Right cardiac atrium (tissue), 5 donors: ENCODE data around the gene ZNF611. TPM values are rescaled to one million over a fixed set of nuclear protein-coding genes. Genes with fewer than 3 reads are reported as not detected.
"Not testable (repeated sequence)": the region's sequence is repeated elsewhere in the genome, so short reads cannot be mapped to it uniquely, and the experiment has no call there.

ENCODE experiments used
- ATAC-seq, 2 donors: fragments of 200-7000 bp; cut with Tn5 transposase; one replicate each; pipeline versions ENCODE4 v1.8.0 to v1.9.1; 2020; ENCODE audit warnings: moderate library complexity in 2 of 2, mild to moderate bottlenecking in 1 of 2
- DNase-seq, 3 donors: peaks; one replicate each; pipeline ENCODE4 v3.0.0-alpha.2; 2020
- H3K27ac ChIP-seq: one replicate; pipeline ENCODE4 v1.5.1; 2013; ENCODE audit warnings: mild to moderate bottlenecking, low read length, control low read depth, moderate library complexity
- H3K27me3 ChIP-seq: one replicate; pipeline ENCODE4 v1.6.1; 2013; ENCODE audit not compliant: control insufficient read depth, insufficient read depth
- H3K4me1 ChIP-seq: one replicate; pipeline ENCODE4 v1.6.1; 2013; ENCODE audit warnings: low read length; ENCODE audit not compliant: control insufficient read depth, insufficient read depth
- H3K4me3 ChIP-seq: one replicate; pipeline ENCODE4 v1.5.1; 2013; ENCODE audit warnings: low read length, control low read depth
- H3K9me3 ChIP-seq: one replicate; pipeline ENCODE4 v1.6.1; 2013; ENCODE audit warnings: low read length; ENCODE audit not compliant: control insufficient read depth
- WGBS: extraction: QIAGEN DNeasy Blood & Tissue Kit; methylation state at CpG from one replicate; pipeline ENCODE4 v1.1.7; 2013; 5-methylcytosine and 5-hydroxymethylcytosine counted together
- intact Hi-C, 4 donors: fragments of 100-400 bp; cut with DNase I; formaldehyde crosslinking; loops; one replicate each; pipeline versions ENCODE4 v1.11.0 to v1.14.0; 2022 to 2023
- long read RNA-seq, 4 donors: library from polyadenylated mRNA; unstranded; transcript quantifications; one replicate each; pipeline ENCODE4 v2.0.0, GENCODE V29; 2020 to 2021
- polyA plus RNA-seq: library from polyadenylated mRNA; stranded (reverse); fragments of 200-250 nt; gene quantifications from one replicate; pipeline ENCODE4 v1.2.3, GENCODE V29; 2013
- total RNA-seq, 4 donors: library from RNA; stranded (reverse); fragmentation: NEBNext Ultra II Directional; extraction: Animal tissue kit (Norgen Biotek cat#: 25700); gene quantifications; one replicate each; pipeline ENCODE4 v1.2.1, GENCODE V29; 2021
- donor health status: healthy with polysubstance abuse.
- donor health status: DM: no; HTN: yes; CAD: no.
- donor health status: DM: no; HTN: no; CAD: no.
- donor health status: DM: no; HTN: yes; CAD: no; lungs with severe emphysema.
- donor health status: DM: yes; HTN: yes; CAD: no.

The ZNF611 gene
- total RNA-seq (10 to 100 TPM in 1 of 4 donors, 1 to 10 TPM in 3; 8.8 to 12.1 (median 9.3) TPM), polyA plus RNA-seq (5.9 TPM)
- long read RNA-seq, donor 1, partial matches to known transcripts = 0 of 8 reads
- long read RNA-seq, donor 1, other reads (novel, unspliced or antisense) = 7 of 8 reads
- long read RNA-seq, donor 2, partial matches to known transcripts = 0 of 1 reads
- long read RNA-seq, donor 2, other reads (novel, unspliced or antisense) = 1 of 1 reads
- long read RNA-seq, donor 3, full-length matches to known transcripts = 8 of 24 reads
- long read RNA-seq, donor 3, partial matches to known transcripts = 2 of 24 reads
- long read RNA-seq, donor 3, other reads (novel, unspliced or antisense) = 14 of 24 reads
- long read RNA-seq, donor 4, partial matches to known transcripts = 0 of 3 reads
- long read RNA-seq, donor 4, other reads (novel, unspliced or antisense) = 2 of 3 reads

GRCh38 chr19:52734893-52735661 lies at the start of gene ZNF611:
TSS of gene ZNF611 (minus strand) at chr19:52735044. CDS start at chr19:52715894, 19,150 bp downstream.
- no peaks in the 10 kb centered on the region for H3K9me3 ChIP-seq
- peaks cover 4% of the 10 kb centered on the region for H3K4me1 ChIP-seq
- no peaks in the 10 kb centered on the region for H3K27me3 ChIP-seq
- ATAC-seq (peak; percentile 98 to 99), DNase-seq (peak; percentile 98 to 99 (median 99))
- 8% methylated on average over 38 of the region's 38 CpGs for WGBS
- intact Hi-C loops = no loop called here
- peak within 1 kb of the TSS; percentile 87 for H3K4me3 ChIP-seq
- H3K27ac ChIP-seq = peak within 1 kb of the TSS; percentile 85

DNA sequence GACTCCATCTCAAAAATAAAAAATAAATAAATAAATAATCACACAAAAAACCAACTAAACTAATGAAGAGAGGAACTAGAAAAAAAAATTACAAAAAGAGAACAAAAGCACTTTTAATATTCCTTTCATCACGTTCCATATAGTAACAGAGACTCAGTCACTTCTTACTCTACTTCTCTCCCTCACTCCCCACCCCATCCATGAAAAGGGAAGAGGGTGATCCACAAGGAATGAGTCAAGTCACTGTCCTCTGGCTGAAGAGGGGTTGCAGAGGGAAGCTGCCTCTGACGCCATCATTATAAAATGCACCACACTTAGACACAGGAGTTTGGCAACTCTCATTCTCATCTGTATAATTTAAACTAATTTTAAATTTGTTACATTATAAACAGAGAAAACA lies 48.0 kb upstream of the ZNF611 start:
- intact Hi-C loops, DNase-seq, ATAC-seq, H3K4me1 ChIP-seq, H3K27ac ChIP-seq, H3K27me3 ChIP-seq, H3K9me3 ChIP-seq, H3K4me3 ChIP-seq: not testable (repeated sequence)
- WGBS = 76% methylated on average over 2 of the region's 2 CpGs

GRCh38 chr19:52778811-52779210 lies 44.0 kb upstream of the ZNF611 start:
- WGBS = 69% methylated on average over 3 of the region's 3 CpGs
- Histone ChIP-seq H3K27me3 (no peaks in the 10 kb centered on the region), H3K27ac (no peak overlapping the region), H3K4me1 (no peaks in the 10 kb centered on the region), H3K4me3 (no peak overlapping the region), H3K9me3 (no peaks in the 10 kb centered on the region)
- no peak for ATAC-seq
- intact Hi-C loops = no loop called here
- no peak for DNase-seq

- WGBS = 77% methylated on average over 2 of the region's 2 CpGs
- H3K27ac ChIP-seq, ATAC-seq, H3K4me1 ChIP-seq, DNase-seq, H3K27me3 ChIP-seq, H3K9me3 ChIP-seq, H3K4me3 ChIP-seq, intact Hi-C loops: not testable (repeated sequence)
Observed at GRCh38 chr19:52756447-52756846, 21.6 kb upstream of the ZNF611 start.

- Histone ChIP-seq H3K4me1 (no peaks in the 10 kb centered on the region), H3K4me3 (no peak overlapping the region), H3K27me3 (no peaks in the 10 kb centered on the region), H3K9me3 (no peaks in the 10 kb centered on the region), H3K27ac (no peak overlapping the region)
- 62% methylated on average over 4 of the region's 4 CpGs for WGBS
- intact Hi-C loops = loop anchor here in 1 of 4 donors (5.0 kb wide), 1 partner anchor 502 kb away; no protein-coding TSS in a partner anchor
- DNase-seq = no peak
- no peak for ATAC-seq
Observed at GRCh38 chr19:52749780-52750179, 14.9 kb upstream of the ZNF611 start.

DNA sequence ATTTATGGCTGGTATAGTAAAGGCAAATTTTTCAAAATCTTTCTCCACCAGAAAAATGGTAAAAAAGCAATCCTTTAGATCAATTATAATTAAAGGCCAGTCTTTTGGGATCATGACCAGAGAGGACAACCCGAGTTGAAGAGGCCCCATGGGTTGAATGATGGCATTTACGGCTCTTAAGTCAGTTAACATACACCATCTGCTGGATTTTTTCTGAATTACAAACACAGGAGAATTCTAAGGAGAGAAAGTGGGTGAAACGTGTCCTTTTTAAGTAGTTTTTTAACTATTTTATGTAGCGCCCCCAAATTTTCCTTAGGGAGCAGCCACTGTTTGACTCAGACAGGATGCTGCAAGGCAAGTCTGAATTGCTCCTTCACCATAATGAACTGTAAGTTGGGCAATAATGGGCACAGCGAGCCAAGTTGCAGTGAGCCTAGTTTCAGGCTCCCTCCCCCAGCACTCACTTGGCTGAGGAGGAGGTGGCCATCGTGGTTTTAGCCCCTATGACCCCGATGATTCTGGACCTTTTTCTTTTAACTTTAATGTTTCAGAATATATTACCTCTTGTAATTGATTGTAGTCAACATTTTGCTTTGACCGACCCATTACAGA lies 13.6 kb upstream of the ZNF611 start:
- Histone ChIP-seq H3K4me3 (no peak overlapping the region), H3K9me3 (no peaks in the 10 kb centered on the region), H3K27me3 (no peaks in the 10 kb centered on the region), H3K27ac (no peak overlapping the region), H3K4me1 (no peaks in the 10 kb centered on the region)
- ATAC-seq = peak; percentile 43 to 72
- intact Hi-C loops = loop anchor here in 1 of 4 donors (5.0 kb wide), 1 partner anchor 501 kb away; no protein-coding TSS in a partner anchor
- peak in 1 of 3 donors; percentile 43 for DNase-seq
- 28% methylated on average over 8 of the region's 8 CpGs for WGBS

DNA sequence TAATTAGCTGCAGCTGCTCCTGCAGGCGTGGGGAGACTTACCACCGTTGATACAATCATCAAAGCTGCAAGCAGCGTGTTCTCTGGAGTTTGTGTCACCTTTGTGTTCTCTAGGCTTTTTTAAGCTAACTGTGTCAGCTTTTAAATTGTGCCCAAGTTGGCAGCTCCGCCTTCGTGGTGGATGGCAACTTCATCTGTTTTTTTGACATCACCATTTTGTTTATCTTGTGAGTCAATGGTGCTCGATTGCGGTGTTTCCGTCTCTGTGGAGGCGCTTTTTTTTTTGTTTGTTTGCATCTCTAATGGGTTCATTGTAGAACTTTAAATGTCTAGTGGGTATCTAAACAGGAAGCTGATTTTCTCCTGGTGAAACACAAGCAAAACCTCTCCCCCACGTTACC lies 11.1 kb upstream of the ZNF611 start:
- not testable (repeated sequence) for H3K4me1 ChIP-seq, DNase-seq, H3K4me3 ChIP-seq, H3K27ac ChIP-seq, H3K27me3 ChIP-seq, ATAC-seq, H3K9me3 ChIP-seq
- WGBS = 60% methylated on average over 10 of the region's 10 CpGs
- intact Hi-C loops = loop anchor here in 1 of 4 donors (5.0 kb wide), 1 partner anchor 499 kb away; no protein-coding TSS in a partner anchor

DNA sequence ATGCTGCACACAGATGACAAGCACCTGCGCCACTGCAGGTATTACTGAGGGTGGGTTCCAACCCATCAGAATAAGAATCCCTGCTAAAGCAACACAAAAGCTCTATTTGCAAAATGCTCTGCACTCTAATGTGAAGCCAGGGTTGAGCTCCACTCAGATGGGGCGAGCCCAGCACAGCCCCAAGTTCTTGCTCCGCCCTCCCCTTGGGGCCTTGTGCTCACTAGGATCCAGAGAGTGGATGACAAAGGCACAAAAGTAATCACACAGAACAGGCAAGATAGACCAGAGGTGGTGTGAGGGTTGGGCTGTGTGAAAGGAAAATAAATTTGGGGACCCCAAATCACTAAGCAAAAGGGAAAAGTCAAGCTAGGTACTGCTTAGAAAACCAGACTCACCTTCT lies 8.2 kb upstream of the ZNF611 start:
- Histone ChIP-seq H3K27ac (no peak overlapping the region), H3K27me3 (no peaks in the 10 kb centered on the region), H3K4me1 (no peaks in the 10 kb centered on the region), H3K4me3 (no peak overlapping the region), H3K9me3 (no peaks in the 10 kb centered on the region)
- DNase-seq (no peak), ATAC-seq (no peak)
- WGBS = 91% methylated on average over 3 of the region's 3 CpGs
- intact Hi-C loops = no loop called here

DNA sequence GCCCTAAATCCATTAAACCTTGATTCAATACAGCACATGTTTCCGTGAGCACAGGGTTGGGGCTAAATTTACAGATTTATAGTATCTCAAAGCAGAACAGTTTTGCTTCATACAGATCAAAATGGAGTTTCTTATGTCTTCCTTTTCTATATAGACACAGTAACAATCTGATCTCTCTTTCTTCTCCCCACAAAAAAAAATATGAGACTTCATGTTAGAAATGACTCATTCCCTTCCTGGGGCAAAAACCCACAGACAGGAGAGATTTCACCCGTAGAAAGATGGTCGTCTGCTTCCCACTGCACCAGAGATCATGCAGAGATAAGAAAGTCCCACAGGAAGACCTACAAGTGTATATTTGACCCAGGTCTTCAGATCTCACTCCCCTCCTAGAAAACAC lies 7.7 kb upstream of the ZNF611 start:
- WGBS = 40% methylated on average over 3 of the region's 3 CpGs
- no peaks in the 10 kb centered on the region for H3K27me3 ChIP-seq
- H3K4me1 ChIP-seq = no peaks in the 10 kb centered on the region
- H3K4me3 ChIP-seq = no peak overlapping the region
- no peaks in the 10 kb centered on the region for H3K9me3 ChIP-seq
- intact Hi-C loops = no loop called here
- DNase-seq (no peak), ATAC-seq (no peak)
- H3K27ac ChIP-seq = no peak overlapping the region

DNA sequence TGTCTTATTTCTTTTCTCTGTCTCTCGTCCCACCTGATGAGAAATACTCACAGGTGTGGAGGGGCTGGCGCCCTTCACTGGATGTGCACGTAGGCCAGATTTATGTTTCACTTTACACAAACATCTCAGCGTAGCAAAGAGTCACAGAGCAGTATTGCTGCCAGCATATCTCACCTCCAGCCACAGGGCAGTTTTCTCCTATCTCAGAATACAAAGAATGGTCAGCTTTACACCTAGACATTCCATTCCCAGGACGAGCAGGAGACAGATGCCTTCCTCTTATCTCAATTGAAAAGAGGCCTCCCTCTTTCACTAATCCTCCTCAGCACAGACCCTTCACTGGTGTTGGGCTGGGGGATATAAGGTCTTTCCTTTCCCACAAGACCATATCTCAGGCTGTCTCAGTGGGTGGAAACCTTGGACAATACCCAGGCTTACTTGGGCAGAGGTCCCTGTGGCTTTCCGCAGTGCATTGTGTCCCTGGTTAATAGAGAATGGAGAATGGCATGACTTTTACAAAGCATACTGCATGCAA lies 7.2 kb upstream of the ZNF611 start:
- H3K4me1 ChIP-seq = no peaks in the 10 kb centered on the region
- H3K27ac ChIP-seq = no peak overlapping the region
- H3K4me3 ChIP-seq = no peak overlapping the region
- no peaks in the 10 kb centered on the region for H3K27me3 ChIP-seq
- intact Hi-C loops = no loop called here
- WGBS = 53% methylated on average over 6 of the region's 6 CpGs
- DNase-seq (no peak), ATAC-seq (no peak)
- no peaks in the 10 kb centered on the region for H3K9me3 ChIP-seq
